Measurements from ENCODE around the gene LACC1.

LACC1 gene

GRCh38 chr13:43935878-43936277 is 56.2 kb downstream of the LACC1 start:
- TF ChIP-seq ZFP3 (CRISPR knock-in tag; IDR thresholded peaks at IDR 0.05) (no peak), ESRRG (CRISPR knock-in tag; IDR thresholded peaks at IDR 0.05) (no peak), ZFP30 (CRISPR knock-in tag; IDR thresholded peaks at IDR 0.05) (no peak), CSDC2 (CRISPR knock-in tag; IDR thresholded peaks at IDR 0.05) (no peak), TSHZ2 (CRISPR knock-in tag; IDR thresholded peaks at IDR 0.05) (no peak), ZNF565 (CRISPR knock-in tag; conservative IDR thresholded peaks at IDR 0.05; ENCODE audit: low read depth) (no peak), ZNF70 (CRISPR knock-in tag; IDR thresholded peaks at IDR 0.05) (no peak), BACH2 (CRISPR knock-in tag; IDR thresholded peaks at IDR 0.05; ENCODE audit: borderline replicate concordance) (no peak), TOX (CRISPR knock-in tag; IDR thresholded peaks at IDR 0.05; ENCODE audit: borderline replicate concordance) (no peak), TCF4 (CRISPR knock-in tag; IDR thresholded peaks at IDR 0.05; ENCODE audit: borderline replicate concordance) (no peak), PPARA (CRISPR knock-in tag; IDR thresholded peaks at IDR 0.05; ENCODE audit: borderline replicate concordance) (no peak)
- ATAC-seq = peak; percentile 58

GRCh38 chr13:43936647-43937046 is 56.9 kb downstream of the LACC1 start:
- no peak for ATAC-seq

More at GRCh38 chr13:43936647-43937046, 56.9 kb downstream of the LACC1 start:
- TF ChIP-seq CSDC2 (CRISPR knock-in tag; IDR thresholded peaks at IDR 0.05) (no peak), ZFP3 (CRISPR knock-in tag; IDR thresholded peaks at IDR 0.05) (no peak), ZNF70 (CRISPR knock-in tag; IDR thresholded peaks at IDR 0.05) (no peak), ZFP30 (CRISPR knock-in tag; IDR thresholded peaks at IDR 0.05) (no peak), CSRNP3 (CRISPR knock-in tag; IDR thresholded peaks at IDR 0.05) (no peak), TSHZ2 (CRISPR knock-in tag; IDR thresholded peaks at IDR 0.05) (no peak), CREB5 (CRISPR knock-in tag; IDR thresholded peaks at IDR 0.05; ENCODE audit: low read depth) (no peak), ZNF565 (CRISPR knock-in tag; conservative IDR thresholded peaks at IDR 0.05; ENCODE audit: low read depth) (no peak), SNAI2 (CRISPR knock-in tag; IDR thresholded peaks at IDR 0.05) (no peak), ESRRG (CRISPR knock-in tag; IDR thresholded peaks at IDR 0.05) (no peak), RARB (CRISPR knock-in tag; IDR thresholded peaks at IDR 0.05) (no peak), BACH2 (CRISPR knock-in tag; IDR thresholded peaks at IDR 0.05; ENCODE audit: borderline replicate concordance) (no peak)
